GM12874 (cell line): ENCODE data around the gene CAPN14.

ENCODE experiments used
- CTCF ChIP-seq: IDR thresholded peaks from 2 replicates; pipeline ENCODE4 v1.5.1; 2011; ENCODE audit warnings: low read depth, mild to moderate bottlenecking, control low read depth, low read length, moderate library complexity; ENCODE audit not compliant: insufficient read depth

CAPN14 gene

GRCh38 chr2:31168291-31168690, 49.0 kb downstream of the CAPN14 start:
- no peak for TF ChIP-seq CTCF

GRCh38 chr2:31166925-31167324, 50.4 kb downstream of the CAPN14 start:
- TF ChIP-seq CTCF, result no peak

GRCh38 chr2:31163011-31163539, 54.2 kb downstream of the CAPN14 start:
- no peak for TF ChIP-seq CTCF

GRCh38 chr2:31161637-31162036, 55.7 kb downstream of the CAPN14 start:
- TF ChIP-seq CTCF, result no peak

- no peak for TF ChIP-seq CTCF
These were observed 65.8 kb downstream of the CAPN14 start for GRCh38 chr2:31151501-31151900.

- no peak for TF ChIP-seq CTCF
These were observed 67.1 kb downstream of the CAPN14 start for GRCh38 chr2:31150120-31150670.

- no peak for TF ChIP-seq CTCF
These were observed 68.8 kb downstream of the CAPN14 start for GRCh38 chr2:31148514-31148913.

- TF ChIP-seq CTCF, result no peak
These were observed 69.7 kb downstream of the CAPN14 start for GRCh38 chr2:31147645-31148044.
